Neural progenitor cell (in vitro differentiated cells): ENCODE results near the gene GALNT18. TPM values are rescaled to one million over a fixed set of nuclear protein-coding genes. Genes with fewer than 3 reads are reported as not detected.

Experiments
- DNase-seq: peaks from one replicate; pipeline ENCODE4 v3.0.0-alpha.2; 2016; ENCODE audit warnings: low spot score
- H2AFZ ChIP-seq: fragments of 200-600 bp; sonication (generic); replicated peaks from 2 replicates; pipeline ENCODE4 v1.6.1; 2016; ENCODE audit warnings: antibody characterized with exemption
- H3F3A ChIP-seq: fragments of 200-600 bp; sonication (generic); 2 replicates; pipeline ENCODE4 v1.6.1; 2016; ENCODE audit warnings: antibody characterized with exemption, low read depth
- H3K27ac ChIP-seq: fragments of 200-600 bp; sonication (generic); 2 replicates; pipeline ENCODE4 v1.5.1; 2016; ENCODE audit warnings: mild to moderate bottlenecking
- H3K27me3 ChIP-seq: fragments of 200-600 bp; sonication (generic); 2 replicates; pipeline ENCODE4 v1.6.1; 2016; ENCODE audit warnings: mild to moderate bottlenecking, moderate library complexity
- H3K36me3 ChIP-seq: fragments of 200-600 bp; sonication (generic); 2 replicates; pipeline ENCODE4 v1.5.1; 2016
- H3K4me1 ChIP-seq: fragments of 200-600 bp; sonication (generic); 2 replicates; pipeline ENCODE4 v1.6.1; 2016; ENCODE audit warnings: mixed run types
- H3K4me2 ChIP-seq: fragments of 200-600 bp; sonication (generic); 2 replicates; pipeline ENCODE4 v1.6.1; 2016
- H3K4me3 ChIP-seq: fragments of 200-600 bp; sonication (generic); 2 replicates; pipeline ENCODE4 v1.5.1; 2016
- H3K79me2 ChIP-seq: fragments of 200-600 bp; sonication (generic); 2 replicates; pipeline ENCODE4 v1.6.1; 2016; ENCODE audit warnings: low read depth
- H3K9ac ChIP-seq: fragments of 200-600 bp; sonication (generic); 2 replicates; pipeline ENCODE4 v1.6.1; 2016
- H3K9me3 ChIP-seq: fragments of 200-600 bp; sonication (generic); 2 replicates; pipeline ENCODE4 v1.5.1; 2016; ENCODE audit warnings: low read depth
- H4K20me1 ChIP-seq: fragments of 200-600 bp; sonication (generic); 2 replicates; pipeline ENCODE4 v1.6.1; 2016; ENCODE audit warnings: low read depth
- H3K27ac Mint-ChIP-seq: 3 replicates; pipeline ENCODE4 v1.8.0; 2021; ENCODE audit warnings: mixed read lengths
- H3K27me3 Mint-ChIP-seq: 2 replicates; pipeline ENCODE4 v1.8.0; 2022; ENCODE audit warnings: low read depth, mild to moderate bottlenecking, inconsistent platforms, moderate library complexity, mixed read lengths; ENCODE audit not compliant: insufficient read depth
- H3K36me3 Mint-ChIP-seq: 3 replicates; pipeline ENCODE4 v1.8.0; 2021; ENCODE audit warnings: mixed read lengths
- H3K4me1 Mint-ChIP-seq: 3 replicates; pipeline ENCODE4 v1.8.0; 2021; ENCODE audit warnings: mixed read lengths
- H3K4me3 Mint-ChIP-seq: 3 replicates; pipeline ENCODE4 v1.8.0; 2021; ENCODE audit warnings: mild to moderate bottlenecking, moderate library complexity, mixed read lengths
- H3K9me3 Mint-ChIP-seq: 3 replicates; pipeline ENCODE4 v1.8.0; 2020; ENCODE audit warnings: mixed read lengths
- CTCF ChIP-seq: fragments of 200-600 bp; sonication (generic); IDR thresholded peaks from 2 replicates; pipeline ENCODE4 v1.5.1; 2017; ENCODE audit warnings: antibody characterized with exemption, mild to moderate bottlenecking
- EZH2 ChIP-seq: fragments of 200-600 bp; sonication (generic); IDR thresholded peaks from 2 replicates; pipeline ENCODE4 v1.6.1; 2017; ENCODE audit warnings: antibody characterized with exemption, mild to moderate bottlenecking, moderate library complexity
- EZH2phosphoT487 ChIP-seq: fragments of 200-600 bp; sonication (generic); IDR thresholded peaks from 2 replicates; pipeline ENCODE4 v1.6.1; 2017; ENCODE audit warnings: antibody characterized with exemption
- total RNA-seq: library from RNA; depleted of rRNA; stranded (reverse); fragments of >200 nt; gene quantifications from 2 replicates; pipeline ENCODE4 v1.2.3, GENCODE V29; 2015; ENCODE audit warnings: low replicate concordance

Gene GALNT18
- total RNA-seq, 1 donor from 2014 or later, result 2.4 TPM

- Histone ChIP-seq H3K9me3 (no peaks in the 10 kb centered on the region), H3K4me3 (no peak overlapping the region), H3K27ac (no peak overlapping the region), H3K27me3 (no peaks in the 10 kb centered on the region), H3F3A (no peaks in the 10 kb centered on the region), H4K20me1 (no peaks in the 10 kb centered on the region), H3K9ac (no peak overlapping the region), H3K4me2 (no peak overlapping the region), H3K4me1 (no peaks in the 10 kb centered on the region), H3K36me3 (no peaks in the 10 kb centered on the region), H3K79me2 (no peaks in the 10 kb centered on the region), H2AFZ (no peak overlapping the region)
- no peak overlapping the region for H3K27ac Mint-ChIP-seq
- H3K27me3 Mint-ChIP-seq, result peaks cover 3% of the 10 kb centered on the region
- peaks cover 5% of the 10 kb centered on the region for H3K4me1 Mint-ChIP-seq
- H3K36me3 Mint-ChIP-seq, result no peaks in the 10 kb centered on the region
- no peak overlapping the region for H3K4me3 Mint-ChIP-seq
- no peaks in the 10 kb centered on the region for H3K9me3 Mint-ChIP-seq
- no peak for DNase-seq
- no peak for TF ChIP-seq CTCF
- no peak for TF ChIP-seq EZH2phosphoT487
- no peak for TF ChIP-seq EZH2
Observed at GRCh38 chr11:11558826-11559225, 63.0 kb downstream of the GALNT18 start.

GRCh38 chr11:11558396-11558795, 63.4 kb downstream of the GALNT18 start:
- Histone ChIP-seq H2AFZ (no peak overlapping the region), H3K4me1 (no peaks in the 10 kb centered on the region), H3F3A (no peaks in the 10 kb centered on the region), H4K20me1 (no peaks in the 10 kb centered on the region), H3K27me3 (no peaks in the 10 kb centered on the region), H3K4me3 (no peak overlapping the region), H3K4me2 (no peak overlapping the region), H3K36me3 (no peaks in the 10 kb centered on the region), H3K79me2 (no peaks in the 10 kb centered on the region), H3K27ac (no peak overlapping the region), H3K9ac (no peak overlapping the region), H3K9me3 (no peaks in the 10 kb centered on the region)
- Mint-ChIP-seq H3K27me3 (peaks cover 3% of the 10 kb centered on the region), H3K36me3 (no peaks in the 10 kb centered on the region), H3K27ac (no peak overlapping the region), H3K4me3 (no peak overlapping the region), H3K9me3 (no peaks in the 10 kb centered on the region), H3K4me1 (peaks cover 5% of the 10 kb centered on the region)
- no peak for DNase-seq
- TF ChIP-seq EZH2phosphoT487 (no peak), CTCF (no peak), EZH2 (no peak)

GRCh38 chr11:11555208-11555607, 66.6 kb downstream of the GALNT18 start:
- Histone ChIP-seq H3K4me2 (no peak overlapping the region), H2AFZ (no peak overlapping the region), H3K36me3 (no peaks in the 10 kb centered on the region), H4K20me1 (no peaks in the 10 kb centered on the region), H3K27ac (no peak overlapping the region), H3K79me2 (no peaks in the 10 kb centered on the region), H3K9ac (no peak overlapping the region), H3K4me1 (no peaks in the 10 kb centered on the region), H3K4me3 (no peak overlapping the region), H3K9me3 (no peaks in the 10 kb centered on the region), H3F3A (no peaks in the 10 kb centered on the region), H3K27me3 (no peaks in the 10 kb centered on the region)
- Mint-ChIP-seq H3K27me3 (peaks cover 3% of the 10 kb centered on the region), H3K36me3 (no peaks in the 10 kb centered on the region), H3K4me1 (peaks cover 5% of the 10 kb centered on the region), H3K4me3 (no peak overlapping the region), H3K9me3 (no peaks in the 10 kb centered on the region), H3K27ac (no peak overlapping the region)
- TF ChIP-seq EZH2 (no peak), CTCF (no peak), EZH2phosphoT487 (no peak)
- peak; percentile 53 for DNase-seq
